K562 (cell line): Measurements from ENCODE around the gene HORMAD1.

Source experiments
- DPF2 ChIP-seq: fragments of 450-650 bp; IDR thresholded peaks from 2 replicates; pipeline ENCODE4 v1.6.1; 2016
- EP300 ChIP-seq: IDR thresholded peaks from 2 replicates; pipeline ENCODE4 v1.6.1; 2012; ENCODE audit warnings: low read length, improper control_type of control experiment

DNA sequence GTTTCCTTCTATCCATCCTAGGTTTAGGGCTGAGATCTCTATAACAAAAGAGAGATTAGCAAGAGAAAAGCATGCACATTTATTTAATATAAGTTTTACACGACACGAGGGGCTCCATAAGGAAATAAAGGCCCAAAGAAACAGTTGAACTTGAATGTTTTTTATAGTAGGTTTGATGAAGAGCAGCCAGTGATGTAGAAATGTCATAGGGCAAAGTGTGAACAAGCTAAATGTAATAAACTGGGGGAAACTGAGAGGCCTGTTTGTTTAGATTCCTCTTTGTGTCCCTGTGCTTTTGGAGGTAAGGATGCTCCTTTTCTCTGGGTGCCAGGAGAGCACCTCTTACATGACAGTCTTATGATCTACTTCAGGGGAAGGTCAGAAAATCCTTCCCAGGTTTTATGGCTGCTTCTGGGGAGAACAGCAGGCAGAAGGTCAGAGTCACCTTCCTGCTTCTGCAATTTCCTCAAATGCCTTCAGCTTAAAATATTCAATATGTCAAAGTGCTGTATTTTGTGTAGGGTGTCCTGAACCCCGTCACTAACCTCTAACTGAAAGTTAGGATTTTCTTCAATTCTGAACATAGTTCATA lies 9.5 kb upstream of the HORMAD1 start:
- TF ChIP-seq EP300: no peak
- TF ChIP-seq DPF2: no peak
